A549 (cell line): ENCODE results near the gene GJA10.

ENCODE experiments used
- HDAC2 ChIP-seq: fragments of 200-600 bp; sonication (generic); IDR thresholded peaks from 2 replicates; pipeline ENCODE4 v1.6.1; 2016
- JUN ChIP-seq, 2 experiments: fragments of >200 bp; sonication (Bioruptor Twin); formaldehyde crosslinking; IDR thresholded peaks; 2 replicates in 1 of 2; 3 replicates in 1 of 2; pipeline ENCODE4 v1.6.1; 2016 to 2017
- MAFK ChIP-seq: fragments of 450-650 bp; IDR thresholded peaks from 2 replicates; pipeline ENCODE4 v1.6.1; 2014; ENCODE audit not compliant: partially characterized antibody
- POLR2A ChIP-seq: IDR thresholded peaks from 2 replicates; pipeline ENCODE4 v1.6.1; 2012; ENCODE audit warnings: mild to moderate bottlenecking, low read length
- RAD21 ChIP-seq, 2 experiments: fragments of >200 bp in 1 of 2; sonication (Bioruptor Twin) in 1 of 2; formaldehyde crosslinking in 1 of 2; IDR thresholded peaks in 1 of 2; conservative IDR thresholded peaks in 1 of 2; 2 replicates in 1 of 2; 3 replicates in 1 of 2; pipeline ENCODE4 v1.6.1; 2012 to 2018; ENCODE audit warnings: inconsistent platforms in 1 of 2
- SMC3 ChIP-seq: fragments of >200 bp; sonication (Bioruptor Twin); formaldehyde crosslinking; IDR thresholded peaks from 3 replicates; pipeline ENCODE4 v1.6.1; 2018; ENCODE audit warnings: inconsistent platforms
- SREBF2 ChIP-seq: fragments of 450-650 bp; IDR thresholded peaks from 2 replicates; pipeline ENCODE4 v1.6.1; 2014; ENCODE audit warnings: mild to moderate bottlenecking, moderate library complexity
- TF ChIP-seq, protein P1 (sequence below): fragments of 450-650 bp; IDR thresholded peaks from 2 replicates; pipeline ENCODE4 v1.6.1; 2014; ENCODE audit warnings: antibody characterized with exemption
- TF ChIP-seq, protein P2 (sequence below): IDR thresholded peaks from 2 replicates; pipeline ENCODE4 v1.6.1; 2012

DNA sequence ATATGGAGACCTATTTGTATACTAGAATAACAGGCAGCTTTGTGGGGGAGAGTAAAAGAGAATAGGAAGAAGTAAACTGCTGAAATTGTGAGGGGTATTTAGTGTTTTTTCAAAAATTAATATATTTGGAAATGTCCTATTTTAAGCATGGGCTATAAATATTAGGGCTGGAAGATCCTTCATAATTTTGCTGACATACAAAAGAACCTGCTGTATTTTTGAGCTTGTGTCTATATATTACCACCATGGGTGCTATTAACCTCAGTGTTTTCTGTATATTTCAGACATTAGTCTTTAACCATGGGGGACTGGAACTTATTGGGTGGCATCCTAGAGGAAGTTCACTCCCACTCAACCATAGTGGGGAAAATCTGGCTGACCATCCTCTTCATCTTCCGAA is at the start of gene GJA10:
- TF ChIP-seq POLR2A (no peak), RAD21 (conservative IDR thresholded peaks at IDR 0.05 in 1 of 2, IDR thresholded peaks at IDR 0.05 in 1 of 2) (no peak), MAFK (no peak), SREBF2 (no peak), SMC3 (no peak), HDAC2 (no peak), JUN (IDR thresholded peaks at IDR 0.05) (no peak)
- TF ChIP-seq, protein P1, sequence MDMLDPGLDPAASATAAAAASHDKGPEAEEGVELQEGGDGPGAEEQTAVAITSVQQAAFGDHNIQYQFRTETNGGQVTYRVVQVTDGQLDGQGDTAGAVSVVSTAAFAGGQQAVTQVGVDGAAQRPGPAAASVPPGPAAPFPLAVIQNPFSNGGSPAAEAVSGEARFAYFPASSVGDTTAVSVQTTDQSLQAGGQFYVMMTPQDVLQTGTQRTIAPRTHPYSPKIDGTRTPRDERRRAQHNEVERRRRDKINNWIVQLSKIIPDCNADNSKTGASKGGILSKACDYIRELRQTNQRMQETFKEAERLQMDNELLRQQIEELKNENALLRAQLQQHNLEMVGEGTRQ: no peak
- TF ChIP-seq, protein P2, sequence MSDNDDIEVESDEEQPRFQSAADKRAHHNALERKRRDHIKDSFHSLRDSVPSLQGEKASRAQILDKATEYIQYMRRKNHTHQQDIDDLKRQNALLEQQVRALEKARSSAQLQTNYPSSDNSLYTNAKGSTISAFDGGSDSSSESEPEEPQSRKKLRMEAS: no peak
